Epithelial cell of prostate (primary cell): ENCODE measurements around the gene IL37.
"Not testable (repeated sequence)": the region's sequence is repeated elsewhere in the genome, so short reads cannot be mapped to it uniquely, and the experiment has no call there.

Experiments
- DNase-seq: peaks from one replicate; pipeline ENCODE4 v3.0.0-alpha.2; 2011; ENCODE audit warnings: low read depth, low spot score
- H3K27ac ChIP-seq: fragments of 450-650 bp; 2 replicates; pipeline ENCODE4 v1.5.1; 2017; ENCODE audit warnings: mild to moderate bottlenecking

The IL37 gene

GRCh38 chr2:112919086-112919485 lies 8.1 kb downstream of the IL37 start:
- DNase-seq, result no peak
- H3K27ac ChIP-seq, result no peak overlapping the region

GRCh38 chr2:112920923-112921532 lies 10.1 kb downstream of the IL37 start:
- peak overlapping the region; percentile 31 for H3K27ac ChIP-seq
- peak; percentile 61 for DNase-seq

- no peak overlapping the region for H3K27ac ChIP-seq
- no peak for DNase-seq
Measured at GRCh38 chr2:112921982-112922381, 11.0 kb downstream of the IL37 start.

GRCh38 chr2:112923237-112923966 lies 12.4 kb downstream of the IL37 start:
- DNase-seq, result no peak
- H3K27ac ChIP-seq, result no peak overlapping the region

- DNase-seq, result no peak
- H3K27ac ChIP-seq, result no peak overlapping the region
Measured at GRCh38 chr2:112923967-112924338, 13.0 kb downstream of the IL37 start.

- DNase-seq, result no peak
- H3K27ac ChIP-seq, result no peak overlapping the region
Measured at GRCh38 chr2:112924360-112924759, 13.4 kb downstream of the IL37 start.

GRCh38 chr2:112924821-112925220 lies 13.9 kb downstream of the IL37 start:
- H3K27ac ChIP-seq, result no peak overlapping the region
- no peak for DNase-seq

- H3K27ac ChIP-seq, result no peak overlapping the region
- no peak for DNase-seq
Measured at GRCh38 chr2:112926707-112927106, 15.7 kb downstream of the IL37 start.

- no peak overlapping the region for H3K27ac ChIP-seq
- no peak for DNase-seq
Measured at GRCh38 chr2:112927745-112928144, 16.8 kb downstream of the IL37 start.

GRCh38 chr2:112933261-112933660 lies 22.3 kb downstream of the IL37 start:
- no peak overlapping the region for H3K27ac ChIP-seq
- DNase-seq, result no peak

GRCh38 chr2:112934117-112934516 lies 23.2 kb downstream of the IL37 start:
- not testable (repeated sequence) for H3K27ac ChIP-seq, DNase-seq

GRCh38 chr2:112936927-112937232 lies 25.9 kb downstream of the IL37 start:
- no peak for DNase-seq
- H3K27ac ChIP-seq, result peak overlapping the region; percentile 24

- H3K27ac ChIP-seq, result no peak overlapping the region
- no peak for DNase-seq
Measured at GRCh38 chr2:112938904-112939303, 27.9 kb downstream of the IL37 start.

GRCh38 chr2:112939425-112939824 lies 28.5 kb downstream of the IL37 start:
- no peak for DNase-seq
- H3K27ac ChIP-seq, result no peak overlapping the region

- DNase-seq, result no peak
- no peak overlapping the region for H3K27ac ChIP-seq
Measured at GRCh38 chr2:112940859-112941625, 30.1 kb downstream of the IL37 start.

GRCh38 chr2:112941753-112942653 lies 31.0 kb downstream of the IL37 start:
- no peak overlapping the region for H3K27ac ChIP-seq
- DNase-seq, result no peak

GRCh38 chr2:112942654-112943002 lies 31.7 kb downstream of the IL37 start:
- no peak overlapping the region for H3K27ac ChIP-seq
- DNase-seq, result no peak

- no peak for DNase-seq
- H3K27ac ChIP-seq, result no peak overlapping the region
Measured at GRCh38 chr2:112944971-112945370, 34.0 kb downstream of the IL37 start.

- no peak for DNase-seq
- no peak overlapping the region for H3K27ac ChIP-seq
Measured at GRCh38 chr2:112946086-112946485, 35.1 kb downstream of the IL37 start.

GRCh38 chr2:112947374-112947773 lies 36.4 kb downstream of the IL37 start:
- no peak overlapping the region for H3K27ac ChIP-seq
- DNase-seq, result no peak

GRCh38 chr2:112949456-112949855 lies 38.5 kb downstream of the IL37 start:
- no peak overlapping the region for H3K27ac ChIP-seq
- DNase-seq, result no peak
